Uterus (tissue), 2 donors: ENCODE results near the gene TAF5.

Experiments used
- CTCF ChIP-seq, 4 experiments: fragments of 200-600 bp in 2 of 4; fragments of 450-650 bp in 2 of 4; sonication (generic) in 2 of 4; IDR thresholded peaks; one replicate each; pipeline ENCODE4 v1.5.1; 2016 to 2019; ENCODE audit warnings: antibody characterized with exemption in 4 of 4, mild to moderate bottlenecking in 2 of 4, moderate library complexity in 1 of 4
- POLR2A ChIP-seq, 2 donors: fragments of 450-650 bp; IDR thresholded peaks; one replicate each; pipeline ENCODE4 v1.6.1; 2016; ENCODE audit warnings: antibody characterized with exemption in 2 of 2, mild to moderate bottlenecking in 1 of 2, moderate library complexity in 1 of 2

- TF ChIP-seq CTCF (IDR thresholded peaks at IDR 0.05) (no peak), POLR2A (IDR thresholded peaks at IDR 0.05) (no peak)
Measured at GRCh38 chr10:103353281-103353680, 14.5 kb upstream of the TAF5 start.
